ENCODE measurements around the gene ELP6.

- no peak for TF ChIP-seq CTCF (IDR thresholded peaks at IDR 0.05; ENCODE audit: poor library complexity)
- no peak for TF ChIP-seq EZH2phosphoT487 (IDR thresholded peaks at IDR 0.05; ENCODE audit: low read depth, severe bottlenecking, unreplicated experiment)
- no peak for TF ChIP-seq EZH2 (IDR thresholded peaks at IDR 0.05; ENCODE audit: borderline replicate concordance)
Measured at GRCh38 chr3:47533996-47534454, 20.5 kb upstream of the ELP6 start.
